ENCODE results near the gene PREP.

DNA sequence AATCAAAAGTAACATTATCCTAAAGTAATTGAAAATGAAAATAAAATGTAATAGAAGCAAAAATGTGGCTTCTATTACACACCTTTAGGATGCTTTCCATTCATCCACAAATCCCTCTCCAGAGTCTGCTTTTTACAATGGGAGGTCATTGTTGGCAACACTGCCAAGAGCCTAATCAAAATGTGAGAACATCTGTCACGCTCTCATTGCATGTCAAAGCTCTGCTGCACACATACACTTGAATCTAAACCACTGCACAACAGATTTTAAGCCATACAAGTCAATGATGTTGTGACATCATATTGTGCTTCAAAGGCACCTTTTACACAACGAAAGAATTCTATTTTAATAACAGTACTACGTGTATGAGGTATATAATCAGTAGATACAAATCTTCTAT lies 82.1 kb downstream of the PREP start:
- TF ChIP-seq, protein P1, sequence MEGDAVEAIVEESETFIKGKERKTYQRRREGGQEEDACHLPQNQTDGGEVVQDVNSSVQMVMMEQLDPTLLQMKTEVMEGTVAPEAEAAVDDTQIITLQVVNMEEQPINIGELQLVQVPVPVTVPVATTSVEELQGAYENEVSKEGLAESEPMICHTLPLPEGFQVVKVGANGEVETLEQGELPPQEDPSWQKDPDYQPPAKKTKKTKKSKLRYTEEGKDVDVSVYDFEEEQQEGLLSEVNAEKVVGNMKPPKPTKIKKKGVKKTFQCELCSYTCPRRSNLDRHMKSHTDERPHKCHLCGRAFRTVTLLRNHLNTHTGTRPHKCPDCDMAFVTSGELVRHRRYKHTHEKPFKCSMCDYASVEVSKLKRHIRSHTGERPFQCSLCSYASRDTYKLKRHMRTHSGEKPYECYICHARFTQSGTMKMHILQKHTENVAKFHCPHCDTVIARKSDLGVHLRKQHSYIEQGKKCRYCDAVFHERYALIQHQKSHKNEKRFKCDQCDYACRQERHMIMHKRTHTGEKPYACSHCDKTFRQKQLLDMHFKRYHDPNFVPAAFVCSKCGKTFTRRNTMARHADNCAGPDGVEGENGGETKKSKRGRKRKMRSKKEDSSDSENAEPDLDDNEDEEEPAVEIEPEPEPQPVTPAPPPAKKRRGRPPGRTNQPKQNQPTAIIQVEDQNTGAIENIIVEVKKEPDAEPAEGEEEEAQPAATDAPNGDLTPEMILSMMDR (IDR thresholded peaks at IDR 0.05) = no peak
- no peak for TF ChIP-seq POLR2A (IDR thresholded peaks at IDR 0.05)
